Measurements from ENCODE around the gene LRRC31. TPM values are rescaled to one million over a fixed set of nuclear protein-coding genes. Genes with fewer than 3 reads are reported as not detected.

The LRRC31 gene
- total RNA-seq, 1 donor from 2014 or later: not detected

GRCh38 chr3:169879013-169879557, 9.3 kb upstream of the LRRC31 start:
- peaks cover 8% of the 10 kb centered on the region for H3K4me1 Mint-ChIP-seq
- DNase-seq (ENCODE audit: low spot score): no peak
- H4K20me1 ChIP-seq (ENCODE audit: low read depth): no peaks in the 10 kb centered on the region
- H3K4me2 ChIP-seq: no peak overlapping the region
- no peak for TF ChIP-seq EZH2 (IDR thresholded peaks at IDR 0.05)
- TF ChIP-seq EZH2phosphoT487 (IDR thresholded peaks at IDR 0.05): no peak
- TF ChIP-seq CTCF (IDR thresholded peaks at IDR 0.05): no peak
- no peaks in the 10 kb centered on the region for H3K27me3 ChIP-seq
- H3K4me1 ChIP-seq: no peaks in the 10 kb centered on the region
- H3K27ac ChIP-seq: no peak overlapping the region
- no peak overlapping the region for H3K9ac ChIP-seq
- H3K79me2 ChIP-seq (ENCODE audit: low read depth): no peaks in the 10 kb centered on the region
- no peak overlapping the region for H2AFZ ChIP-seq (replicated peaks)
- H3K9me3 ChIP-seq (ENCODE audit: low read depth): no peaks in the 10 kb centered on the region
- H3K9me3 Mint-ChIP-seq: no peaks in the 10 kb centered on the region
- H3K36me3 ChIP-seq: no peaks in the 10 kb centered on the region
- no peaks in the 10 kb centered on the region for H3F3A ChIP-seq (ENCODE audit: low read depth)
- H3K4me3 ChIP-seq: no peak overlapping the region
- no peaks in the 10 kb centered on the region for H3K36me3 Mint-ChIP-seq
- H3K27me3 Mint-ChIP-seq (ENCODE audit: insufficient read depth, low read depth): peaks cover 5% of the 10 kb centered on the region
- H3K27ac Mint-ChIP-seq: peak overlapping the region; percentile 67
- no peak overlapping the region for H3K4me3 Mint-ChIP-seq

- DNase-seq (ENCODE audit: low spot score): no peak
- H3K4me1 ChIP-seq: no peaks in the 10 kb centered on the region
- H4K20me1 ChIP-seq (ENCODE audit: low read depth): no peaks in the 10 kb centered on the region
- no peak overlapping the region for H3K4me3 ChIP-seq
- H3K4me3 Mint-ChIP-seq: no peak overlapping the region
- H2AFZ ChIP-seq (replicated peaks): peak overlapping the region; percentile 44
- no peaks in the 10 kb centered on the region for H3K9me3 ChIP-seq (ENCODE audit: low read depth)
- no peaks in the 10 kb centered on the region for H3K9me3 Mint-ChIP-seq
- no peak overlapping the region for H3K27ac Mint-ChIP-seq
- TF ChIP-seq CTCF (IDR thresholded peaks at IDR 0.05) (no peak), EZH2 (IDR thresholded peaks at IDR 0.05) (no peak)
- peaks cover 2% of the 10 kb centered on the region for H3K4me1 Mint-ChIP-seq
- H3K36me3 Mint-ChIP-seq: no peaks in the 10 kb centered on the region
- H3K27ac ChIP-seq: no peak overlapping the region
- no peak overlapping the region for H3K4me2 ChIP-seq
- no peak overlapping the region for H3K9ac ChIP-seq
- H3K27me3 Mint-ChIP-seq (ENCODE audit: insufficient read depth, low read depth): no peaks in the 10 kb centered on the region
- H3F3A ChIP-seq (ENCODE audit: low read depth): no peaks in the 10 kb centered on the region
- H3K36me3 ChIP-seq: no peaks in the 10 kb centered on the region
- H3K27me3 ChIP-seq: no peaks in the 10 kb centered on the region
- H3K79me2 ChIP-seq (ENCODE audit: low read depth): no peaks in the 10 kb centered on the region
Measured at GRCh38 chr3:169871129-169871886, 1.6 kb upstream of the LRRC31 start.

- H3K4me1 Mint-ChIP-seq: peaks cover 2% of the 10 kb centered on the region
- H3K4me1 ChIP-seq: no peaks in the 10 kb centered on the region
Measured at GRCh38 chr3:169868369-169868768, 1.4 kb downstream of the LRRC31 start.

More at GRCh38 chr3:169868369-169868768, 1.4 kb downstream of the LRRC31 start:
- Histone ChIP-seq H3K27me3 (no peaks in the 10 kb centered on the region), H3K4me3 (no peak overlapping the region), H3K4me2 (no peak overlapping the region), H3K36me3 (no peaks in the 10 kb centered on the region), H3K9me3 (ENCODE audit: low read depth) (no peaks in the 10 kb centered on the region), H3K9ac (no peak overlapping the region), H4K20me1 (ENCODE audit: low read depth) (no peaks in the 10 kb centered on the region), H3F3A (ENCODE audit: low read depth) (no peaks in the 10 kb centered on the region), H3K79me2 (ENCODE audit: low read depth) (no peaks in the 10 kb centered on the region), H2AFZ (replicated peaks) (no peak overlapping the region), H3K27ac (no peak overlapping the region)
- no peaks in the 10 kb centered on the region for H3K36me3 Mint-ChIP-seq
- H3K27ac Mint-ChIP-seq: no peak overlapping the region
- no peak overlapping the region for H3K4me3 Mint-ChIP-seq
- H3K27me3 Mint-ChIP-seq (ENCODE audit: insufficient read depth, low read depth): peaks cover 4% of the 10 kb centered on the region
- TF ChIP-seq EZH2 (IDR thresholded peaks at IDR 0.05): no peak
- TF ChIP-seq EZH2phosphoT487 (IDR thresholded peaks at IDR 0.05): no peak
- TF ChIP-seq CTCF (IDR thresholded peaks at IDR 0.05): no peak
- no peaks in the 10 kb centered on the region for H3K9me3 Mint-ChIP-seq
- no peak for DNase-seq (ENCODE audit: low spot score)

Measured in neural progenitor cell (in vitro differentiated cells).